Measurements from ENCODE around the gene GIPC3.

DNA sequence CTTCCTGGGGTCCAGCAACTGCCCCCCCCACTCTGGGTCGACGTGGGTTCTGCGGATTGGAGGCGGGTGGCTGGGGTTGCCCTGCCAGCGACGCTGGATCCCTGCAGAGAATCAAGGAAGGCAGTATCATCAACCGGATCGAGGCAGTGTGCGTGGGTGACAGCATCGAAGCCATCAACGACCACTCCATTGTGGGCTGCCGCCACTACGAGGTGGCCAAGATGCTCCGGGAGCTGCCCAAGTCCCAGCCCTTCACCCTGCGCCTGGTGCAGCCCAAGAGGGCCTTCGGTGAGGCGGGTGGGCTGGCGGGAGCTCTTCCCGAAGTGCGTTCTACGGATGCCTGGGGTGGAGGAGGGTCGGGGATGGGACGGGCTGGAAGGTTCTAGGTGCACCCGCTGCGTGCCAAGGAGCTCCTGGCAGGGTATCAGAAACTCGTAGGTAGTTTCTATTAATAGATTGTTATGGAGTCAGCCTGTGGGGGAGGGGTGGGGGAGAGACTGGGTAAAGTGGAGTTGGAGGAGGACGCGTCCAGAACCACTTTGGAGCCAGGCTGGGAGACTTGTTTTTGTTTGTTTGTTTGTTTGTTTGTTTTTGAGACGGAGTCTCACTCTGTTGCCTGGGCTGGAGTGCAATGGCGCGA is 1.5 kb downstream of the GIPC3 start:
- TF ChIP-seq, protein P1, sequence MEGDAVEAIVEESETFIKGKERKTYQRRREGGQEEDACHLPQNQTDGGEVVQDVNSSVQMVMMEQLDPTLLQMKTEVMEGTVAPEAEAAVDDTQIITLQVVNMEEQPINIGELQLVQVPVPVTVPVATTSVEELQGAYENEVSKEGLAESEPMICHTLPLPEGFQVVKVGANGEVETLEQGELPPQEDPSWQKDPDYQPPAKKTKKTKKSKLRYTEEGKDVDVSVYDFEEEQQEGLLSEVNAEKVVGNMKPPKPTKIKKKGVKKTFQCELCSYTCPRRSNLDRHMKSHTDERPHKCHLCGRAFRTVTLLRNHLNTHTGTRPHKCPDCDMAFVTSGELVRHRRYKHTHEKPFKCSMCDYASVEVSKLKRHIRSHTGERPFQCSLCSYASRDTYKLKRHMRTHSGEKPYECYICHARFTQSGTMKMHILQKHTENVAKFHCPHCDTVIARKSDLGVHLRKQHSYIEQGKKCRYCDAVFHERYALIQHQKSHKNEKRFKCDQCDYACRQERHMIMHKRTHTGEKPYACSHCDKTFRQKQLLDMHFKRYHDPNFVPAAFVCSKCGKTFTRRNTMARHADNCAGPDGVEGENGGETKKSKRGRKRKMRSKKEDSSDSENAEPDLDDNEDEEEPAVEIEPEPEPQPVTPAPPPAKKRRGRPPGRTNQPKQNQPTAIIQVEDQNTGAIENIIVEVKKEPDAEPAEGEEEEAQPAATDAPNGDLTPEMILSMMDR (IDR thresholded peaks at IDR 0.05), result no peak
- TF ChIP-seq POLR2AphosphoS5 (IDR thresholded peaks at IDR 0.05), result no peak

All from prostate gland (tissue), 2 donors.